Measurements from ENCODE around the gene BARHL2. TPM values are rescaled to one million over a fixed set of nuclear protein-coding genes. Genes with fewer than 3 reads are reported as not detected.
A peak's percentile ranks its signal among the peaks of the same experiment; 100 is the strongest.

Gene BARHL2
- total RNA-seq, 1 experiment from 2014 or later = not detected

- no peak for DNase-seq (ENCODE audit: low read depth)
Measured at GRCh38 chr1:90724926-90725656, 8.0 kb upstream of the BARHL2 start.

GRCh38 chr1:90724361-90724760 is 7.3 kb upstream of the BARHL2 start:
- DNase-seq (ENCODE audit: low read depth) = no peak

- DNase-seq (ENCODE audit: low read depth) = peak; percentile 2
Measured at GRCh38 chr1:90723590-90724108, 6.5 kb upstream of the BARHL2 start.

GRCh38 chr1:90722874-90723589 is 5.9 kb upstream of the BARHL2 start:
- no peak for DNase-seq (ENCODE audit: low read depth)

GRCh38 chr1:90721210-90722194 is 4.4 kb upstream of the BARHL2 start:
- DNase-seq (ENCODE audit: low read depth) = peak; percentile 60

- no peak for DNase-seq (ENCODE audit: low read depth)
Measured at GRCh38 chr1:90720145-90720636, 3.1 kb upstream of the BARHL2 start.

- peak; percentile 26 for DNase-seq (ENCODE audit: low read depth)
Measured at GRCh38 chr1:90719330-90720144, 2.4 kb upstream of the BARHL2 start.

GRCh38 chr1:90718411-90719329 is 1.6 kb upstream of the BARHL2 start:
- peak; percentile 9 for DNase-seq (ENCODE audit: low read depth)

- no peak for DNase-seq (ENCODE audit: low read depth)
Measured at GRCh38 chr1:90717665-90718410, 736 bp upstream of the BARHL2 start.

GRCh38 chr1:90717356-90717664 is 208 bp upstream of the BARHL2 start:
- DNase-seq (ENCODE audit: low read depth) = no peak

GRCh38 chr1:90716243-90716551 is 905 bp downstream of the BARHL2 start:
- DNase-seq (ENCODE audit: low read depth) = no peak

GRCh38 chr1:90715309-90715708 is 1.8 kb downstream of the BARHL2 start:
- DNase-seq (ENCODE audit: low read depth) = no peak

- DNase-seq (ENCODE audit: low read depth) = no peak
Measured at GRCh38 chr1:90714521-90714951, 2.6 kb downstream of the BARHL2 start.

GRCh38 chr1:90713741-90714509 is 3.2 kb downstream of the BARHL2 start:
- peak; percentile 7 for DNase-seq (ENCODE audit: low read depth)

GRCh38 chr1:90712915-90713730 is 4.0 kb downstream of the BARHL2 start:
- no peak for DNase-seq (ENCODE audit: low read depth)

- no peak for DNase-seq (ENCODE audit: low read depth)
Measured at GRCh38 chr1:90712153-90712856, 4.8 kb downstream of the BARHL2 start.

GRCh38 chr1:90711696-90712095 is 5.4 kb downstream of the BARHL2 start:
- no peak for DNase-seq (ENCODE audit: low read depth)
